NCI-H69 (cell line): ENCODE data around the gene CEBPG.

ENCODE experiments used
- DNase-seq: peaks from one replicate; lab custom pipeline; 2025; lab: John Stamatoyannopoulos, UW

CEBPG gene

DNA sequence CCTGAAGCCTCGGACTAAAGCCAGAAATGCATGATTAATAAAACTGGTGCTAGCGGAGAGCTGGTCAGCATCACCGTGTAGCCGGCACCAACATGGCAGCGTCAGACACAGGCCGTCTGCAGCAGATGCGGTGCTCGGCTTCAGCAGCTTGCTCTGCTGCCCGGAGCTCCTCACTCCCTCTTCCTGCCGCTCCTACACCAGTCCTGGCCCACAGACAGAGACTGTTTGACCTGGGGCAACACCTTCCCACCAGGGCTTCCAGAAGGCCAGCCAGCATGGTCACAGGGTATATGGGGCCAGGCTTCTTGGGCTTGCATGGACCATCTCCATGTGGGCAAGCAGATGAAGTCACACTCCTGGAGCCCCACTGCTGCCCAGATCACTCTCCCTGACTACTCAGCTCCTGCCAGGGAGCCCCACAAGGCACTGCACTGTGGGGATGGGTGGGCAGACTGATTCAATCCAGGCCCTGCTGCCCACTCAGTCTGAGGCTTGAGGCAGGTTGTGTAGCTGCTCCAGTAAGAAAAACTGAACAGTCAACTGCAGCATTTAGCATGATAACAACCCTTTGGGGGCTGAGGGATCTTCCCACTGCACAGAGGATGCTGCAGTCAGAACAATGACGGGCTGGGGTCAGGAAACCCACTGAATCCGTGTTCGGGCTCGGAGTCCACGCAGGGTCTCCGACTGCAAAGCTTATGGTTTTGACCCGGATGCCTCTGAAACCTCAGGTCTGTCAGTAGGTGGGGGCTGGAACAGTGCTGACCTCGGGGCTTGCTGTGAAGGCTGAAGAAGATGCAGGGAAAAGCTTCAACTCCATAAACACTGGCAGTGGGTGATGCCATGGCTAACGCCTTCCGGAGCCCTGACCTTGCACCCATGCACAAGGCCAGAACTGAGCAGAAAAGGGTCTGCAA, 45.6 kb downstream of the CEBPG start:
- DNase-seq, result no peak

GRCh38 chr19:33419788-33420130, 46.2 kb downstream of the CEBPG start:
- peak; percentile 31 for DNase-seq

- no peak for DNase-seq
These were observed 47.3 kb downstream of the CEBPG start for GRCh38 chr19:33420821-33421220.

- DNase-seq, result no peak
These were observed 47.9 kb downstream of the CEBPG start for GRCh38 chr19:33421368-33421767.

DNA sequence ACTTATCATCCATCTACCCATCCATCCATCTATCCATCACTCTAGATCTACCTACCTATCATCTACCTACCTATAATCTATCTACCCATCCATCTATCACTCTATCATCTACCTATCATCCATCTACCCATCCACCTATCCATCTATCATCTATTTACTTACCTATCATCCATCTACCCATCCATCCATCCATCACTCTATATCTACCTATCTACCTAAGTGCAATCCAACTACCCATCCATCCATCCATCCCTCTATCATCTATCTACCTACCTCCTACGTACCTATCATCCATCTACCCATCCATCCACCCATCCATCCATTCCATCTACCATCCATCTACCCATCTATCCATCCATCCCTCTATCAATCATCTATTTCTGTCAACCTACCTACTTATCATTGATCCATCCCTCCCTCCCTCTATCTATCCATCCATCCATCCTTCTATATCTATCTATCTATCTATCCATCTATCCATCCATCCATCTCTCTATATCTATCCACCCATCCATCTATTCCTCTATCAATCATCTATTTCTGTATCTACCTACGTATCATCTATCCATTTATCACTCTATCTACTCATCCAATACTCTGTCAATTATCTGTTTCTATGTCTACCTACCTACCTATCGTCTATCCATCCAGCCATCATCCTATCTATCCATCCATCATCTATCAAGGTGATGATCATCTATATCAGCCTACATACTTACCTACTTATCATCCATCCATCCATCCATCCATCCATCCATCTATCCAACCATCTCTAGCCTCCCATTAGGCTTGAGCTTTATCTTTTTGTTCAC, 49.1 kb downstream of the CEBPG start:
- DNase-seq, result no peak

- DNase-seq, result peak; percentile 58
These were observed 50.7 kb downstream of the CEBPG start for GRCh38 chr19:33424181-33424580.

DNA sequence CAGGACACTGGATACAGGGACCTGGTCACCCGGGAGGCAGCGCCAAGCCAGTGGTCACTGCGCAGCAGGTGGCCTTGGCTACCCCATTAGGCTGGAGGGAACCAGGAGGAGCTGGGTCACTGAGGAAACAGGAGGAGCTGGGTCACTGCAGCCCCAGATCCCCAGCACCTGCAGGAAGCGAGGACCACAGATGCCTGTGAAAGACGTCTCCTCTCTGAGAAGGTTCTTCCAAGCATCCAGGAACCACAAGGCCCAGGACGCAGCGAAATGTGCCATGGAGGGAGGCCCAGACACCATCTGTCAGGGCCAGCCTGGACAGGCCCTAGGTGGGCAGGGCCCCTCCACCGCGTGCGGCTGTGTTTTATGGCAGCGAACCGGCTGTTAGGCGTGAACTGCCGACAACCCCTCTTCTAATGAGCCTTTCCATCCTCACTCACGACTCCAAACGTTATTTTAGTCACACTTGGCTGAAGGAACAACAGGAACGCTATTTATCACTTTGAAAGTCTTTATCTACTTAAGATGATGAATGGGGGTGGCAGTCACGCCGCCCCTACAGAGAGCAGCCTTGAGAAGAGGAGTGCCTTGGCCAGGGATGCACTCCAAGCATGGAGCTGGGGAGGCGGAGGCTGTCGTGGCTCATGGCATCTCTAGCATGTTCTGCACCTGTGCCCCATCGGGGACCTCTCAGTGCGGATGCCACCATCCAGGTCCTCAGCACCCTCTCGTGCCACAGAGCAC, 53.3 kb downstream of the CEBPG start:
- DNase-seq, result peak; percentile 76

- peak; percentile 27 for DNase-seq
These were observed 54.5 kb downstream of the CEBPG start for GRCh38 chr19:33427801-33428626.

- no peak for DNase-seq
These were observed 55.2 kb downstream of the CEBPG start for GRCh38 chr19:33428627-33429125.

DNA sequence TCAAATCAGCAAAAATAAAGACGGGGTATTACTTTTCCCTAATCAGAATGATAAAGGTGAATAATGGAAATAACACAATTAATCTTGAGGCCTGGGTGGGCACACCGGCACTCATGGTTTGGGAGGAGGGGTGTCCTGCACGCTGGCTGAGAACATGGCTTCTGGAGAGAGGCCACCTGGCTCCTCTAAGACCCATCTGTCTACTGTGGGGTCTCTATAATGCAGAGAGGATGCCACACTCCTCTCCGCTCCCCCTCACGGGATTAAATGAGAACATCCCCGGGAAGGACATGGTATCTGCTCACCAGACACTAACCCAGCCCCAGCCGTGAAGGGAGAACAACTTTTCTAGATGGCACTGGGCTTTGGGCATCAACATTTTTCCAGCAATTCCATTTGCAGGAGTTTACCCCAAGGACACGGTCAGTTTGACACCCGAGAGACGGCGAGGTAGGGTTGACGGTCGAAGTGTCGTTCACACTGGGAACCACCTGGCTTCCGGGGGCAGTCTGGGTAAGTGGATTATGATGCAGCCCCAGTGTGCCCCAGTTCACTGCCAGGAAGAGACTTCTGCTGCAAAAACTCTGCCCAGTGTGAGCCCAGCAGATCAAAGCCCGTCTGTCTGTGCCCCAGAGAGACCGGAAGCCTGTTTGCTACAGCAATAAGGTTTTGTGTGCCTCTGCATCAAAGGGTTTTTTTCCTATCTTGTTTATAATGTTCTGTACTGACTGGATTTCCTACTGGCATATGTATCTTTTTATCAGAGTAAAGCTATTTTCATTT, 56.6 kb downstream of the CEBPG start:
- DNase-seq, result peak; percentile 58

- DNase-seq, result peak; percentile 80
These were observed 57.3 kb downstream of the CEBPG start for GRCh38 chr19:33430674-33431277.

GRCh38 chr19:33432015-33432414, 58.5 kb downstream of the CEBPG start:
- no peak for DNase-seq
